Ovary (tissue), 3 donors: ENCODE measurements around the gene TMEM82.

ENCODE experiments used
- EP300 ChIP-seq: sonication (generic); formaldehyde crosslinking; IDR thresholded peaks from one replicate; pipeline ENCODE4 v1.6.1; 2017; ENCODE audit warnings: antibody characterized with exemption
- TF ChIP-seq, protein P1 (sequence below), 3 donors: fragments of 450-650 bp in 2 of 3; fragments of 200-600 bp in 1 of 3; IDR thresholded peaks; one replicate each; pipeline versions ENCODE4 v1.5.1 to v1.8.0; 2016 to 2022; ENCODE audit warnings: antibody characterized with exemption in 3 of 3, mild to moderate bottlenecking in 1 of 3
- donor health status: DM: no; HTN: no; CAD: no.

DNA sequence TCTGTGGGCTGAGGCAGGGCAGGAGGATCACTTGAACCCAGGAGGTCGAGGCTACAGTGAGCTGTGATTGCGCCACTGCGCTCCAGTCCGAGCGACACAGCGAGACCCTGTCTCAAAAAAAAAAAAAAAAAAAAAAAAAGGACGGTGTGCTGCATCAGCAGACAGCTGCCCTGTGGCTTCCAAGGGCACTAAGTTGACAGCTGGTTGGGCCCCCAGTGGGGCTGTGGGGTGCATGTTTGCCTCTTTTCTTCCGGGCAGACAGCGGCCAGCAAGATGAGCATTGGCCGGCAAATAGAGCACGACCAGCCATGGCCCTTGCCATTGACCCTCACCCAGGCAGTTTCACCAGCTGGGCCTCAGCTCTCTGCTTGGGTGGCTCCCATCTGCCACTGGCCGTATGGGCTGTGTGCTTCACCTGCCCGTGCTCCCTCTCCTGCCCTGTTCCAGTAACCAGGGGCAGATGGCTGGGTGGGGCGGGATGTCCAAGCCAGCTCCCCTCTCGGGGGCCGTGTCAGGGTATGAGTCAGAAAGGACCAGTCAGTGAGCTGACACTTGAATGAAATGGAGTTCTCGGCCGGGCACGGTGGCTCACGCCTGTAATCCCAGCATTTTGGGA, 18.6 kb upstream of the TMEM82 start:
- no peak for TF ChIP-seq EP300
- TF ChIP-seq, protein P1, sequence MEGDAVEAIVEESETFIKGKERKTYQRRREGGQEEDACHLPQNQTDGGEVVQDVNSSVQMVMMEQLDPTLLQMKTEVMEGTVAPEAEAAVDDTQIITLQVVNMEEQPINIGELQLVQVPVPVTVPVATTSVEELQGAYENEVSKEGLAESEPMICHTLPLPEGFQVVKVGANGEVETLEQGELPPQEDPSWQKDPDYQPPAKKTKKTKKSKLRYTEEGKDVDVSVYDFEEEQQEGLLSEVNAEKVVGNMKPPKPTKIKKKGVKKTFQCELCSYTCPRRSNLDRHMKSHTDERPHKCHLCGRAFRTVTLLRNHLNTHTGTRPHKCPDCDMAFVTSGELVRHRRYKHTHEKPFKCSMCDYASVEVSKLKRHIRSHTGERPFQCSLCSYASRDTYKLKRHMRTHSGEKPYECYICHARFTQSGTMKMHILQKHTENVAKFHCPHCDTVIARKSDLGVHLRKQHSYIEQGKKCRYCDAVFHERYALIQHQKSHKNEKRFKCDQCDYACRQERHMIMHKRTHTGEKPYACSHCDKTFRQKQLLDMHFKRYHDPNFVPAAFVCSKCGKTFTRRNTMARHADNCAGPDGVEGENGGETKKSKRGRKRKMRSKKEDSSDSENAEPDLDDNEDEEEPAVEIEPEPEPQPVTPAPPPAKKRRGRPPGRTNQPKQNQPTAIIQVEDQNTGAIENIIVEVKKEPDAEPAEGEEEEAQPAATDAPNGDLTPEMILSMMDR (IDR thresholded peaks at IDR 0.05) = no peak
